ENCODE data around the gene JSRP1. TPM values are rescaled to one million over a fixed set of nuclear protein-coding genes. Genes with fewer than 3 reads are reported as not detected.

The JSRP1 gene
- total RNA-seq, 1 donor from 2014 or later: not detected

GRCh38 chr19:2210206-2210605 is 46.0 kb downstream of the JSRP1 start:
- H3K4me1 ChIP-seq: peaks cover 19% of the 10 kb centered on the region
- ATAC-seq: no peak
- H3K4me3 ChIP-seq: no peak overlapping the region
- no peaks in the 10 kb centered on the region for H3K27me3 ChIP-seq (ENCODE audit: low read depth)
- no peak overlapping the region for H3K27ac ChIP-seq
- no peak for DNase-seq
- H3K36me3 ChIP-seq: peaks cover 89% of the 10 kb centered on the region
- H3K9me3 ChIP-seq: no peaks in the 10 kb centered on the region
- TF ChIP-seq CTCF (IDR thresholded peaks at IDR 0.05): no peak
- intact Hi-C loops (cut with DNase I): no loop called here

GRCh38 chr19:2209408-2209807 is 46.8 kb downstream of the JSRP1 start:
- ATAC-seq (no peak), DNase-seq (no peak)
- Histone ChIP-seq H3K9me3 (no peaks in the 10 kb centered on the region), H3K27me3 (ENCODE audit: low read depth) (no peaks in the 10 kb centered on the region), H3K4me3 (no peak overlapping the region), H3K4me1 (peaks cover 19% of the 10 kb centered on the region), H3K27ac (no peak overlapping the region), H3K36me3 (peaks cover 88% of the 10 kb centered on the region)
- intact Hi-C loops (cut with DNase I): no loop called here
- no peak for TF ChIP-seq CTCF (IDR thresholded peaks at IDR 0.05)

DNA sequence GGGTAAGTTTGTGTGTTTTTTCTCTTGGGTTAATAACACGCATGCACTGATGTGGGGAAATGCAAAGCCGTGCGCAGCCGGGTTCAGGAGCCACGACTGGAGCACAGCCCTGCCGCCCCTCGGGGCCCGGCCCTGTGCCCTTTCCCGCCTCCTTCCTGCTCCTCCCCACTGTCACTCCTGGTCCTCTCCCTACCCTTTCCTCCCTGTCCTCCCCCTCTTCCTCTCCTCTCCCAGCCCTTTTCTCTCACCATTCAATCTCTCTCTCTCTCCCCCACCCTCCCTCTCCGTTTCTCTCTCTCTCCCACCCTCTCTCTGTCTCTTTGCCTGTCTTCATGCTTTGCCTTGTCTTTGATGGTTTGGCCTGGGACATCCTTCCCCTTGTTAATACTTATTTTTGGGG is 47.2 kb downstream of the JSRP1 start:
- Histone ChIP-seq H3K27ac (no peak overlapping the region), H3K27me3 (ENCODE audit: low read depth) (no peaks in the 10 kb centered on the region), H3K36me3 (peaks cover 86% of the 10 kb centered on the region), H3K9me3 (no peaks in the 10 kb centered on the region), H3K4me3 (no peak overlapping the region), H3K4me1 (peaks cover 19% of the 10 kb centered on the region)
- intact Hi-C loops (cut with DNase I): no loop called here
- no peak for TF ChIP-seq CTCF (IDR thresholded peaks at IDR 0.05)
- ATAC-seq (no peak), DNase-seq (no peak)

DNA sequence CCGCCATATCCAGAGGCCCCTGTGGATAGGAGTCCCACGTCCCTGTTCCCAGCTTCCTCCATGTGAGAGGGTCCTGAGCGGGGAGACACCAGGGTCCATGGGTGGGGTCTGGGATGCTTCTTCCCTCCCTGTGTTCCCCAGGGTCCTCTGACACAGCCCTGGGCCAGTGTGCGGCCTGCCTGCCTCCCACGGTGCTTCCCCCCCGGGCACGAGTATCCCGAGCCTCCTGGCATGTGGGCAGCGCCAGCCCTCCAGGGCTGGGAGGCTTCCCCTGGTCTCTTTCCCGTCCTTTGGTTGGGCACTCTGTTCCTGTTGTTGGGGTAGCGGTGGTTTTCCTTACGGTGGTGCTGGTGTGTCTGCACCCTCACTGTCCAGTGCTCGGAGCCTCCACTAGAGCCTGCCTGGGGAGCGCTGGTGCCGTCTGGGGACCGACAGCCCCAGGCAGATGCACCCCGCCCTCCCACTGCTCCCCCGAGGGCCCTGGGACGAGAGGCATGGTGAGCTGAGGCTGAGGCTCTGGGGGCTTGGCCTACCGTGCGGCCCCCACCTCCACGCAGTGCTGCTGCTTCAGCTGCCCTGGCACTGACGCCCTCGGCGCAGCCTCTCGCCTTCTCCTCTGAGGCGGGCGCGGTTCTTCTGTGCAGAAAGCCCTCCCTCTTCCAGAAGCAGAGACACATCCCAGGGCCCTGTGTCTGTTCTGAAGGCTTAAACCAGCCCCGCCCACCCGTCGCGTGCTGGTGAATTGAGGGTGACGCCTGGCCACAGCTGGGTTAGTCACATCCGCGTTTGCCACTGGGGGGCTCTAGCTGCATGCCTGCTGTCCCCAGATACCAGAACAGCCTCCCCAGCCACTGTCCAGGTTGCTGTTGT is 48.0 kb downstream of the JSRP1 start:
- ATAC-seq: no peak
- intact Hi-C loops (cut with DNase I): no loop called here
- peak; percentile 22 for TF ChIP-seq CTCF (IDR thresholded peaks at IDR 0.05)

GRCh38 chr19:2207008-2207407 is 49.2 kb downstream of the JSRP1 start:
- no peak for TF ChIP-seq CTCF (IDR thresholded peaks at IDR 0.05)
- ATAC-seq (no peak), DNase-seq (no peak)
- intact Hi-C loops (cut with DNase I): no loop called here
- no peaks in the 10 kb centered on the region for H3K9me3 ChIP-seq
- no peak overlapping the region for H3K4me3 ChIP-seq
- peaks cover 13% of the 10 kb centered on the region for H3K4me1 ChIP-seq
- no peak overlapping the region for H3K27ac ChIP-seq
- peaks cover 85% of the 10 kb centered on the region for H3K36me3 ChIP-seq
- H3K27me3 ChIP-seq (ENCODE audit: low read depth): no peaks in the 10 kb centered on the region

More for the DNA sequence above, 48.0 kb downstream of the JSRP1 start:
- H3K4me1 ChIP-seq: peaks cover 19% of the 10 kb centered on the region
- H3K9me3 ChIP-seq: no peaks in the 10 kb centered on the region
- no peaks in the 10 kb centered on the region for H3K27me3 ChIP-seq (ENCODE audit: low read depth)
- no peak overlapping the region for H3K27ac ChIP-seq
- peaks cover 86% of the 10 kb centered on the region for H3K36me3 ChIP-seq
- no peak overlapping the region for H3K4me3 ChIP-seq
- no peak for DNase-seq
